Ovary (tissue), 3 donors: ENCODE data around the gene CRYBG2.

ENCODE experiments used
- POLR2A ChIP-seq: fragments of 450-650 bp; IDR thresholded peaks from one replicate; pipeline ENCODE4 v1.6.1; 2017; ENCODE audit warnings: antibody characterized with exemption, mild to moderate bottlenecking, moderate library complexity
- TF ChIP-seq, protein P1 (sequence below), 3 donors: fragments of 450-650 bp in 2 of 3; fragments of 200-600 bp in 1 of 3; IDR thresholded peaks; one replicate each; pipeline versions ENCODE4 v1.5.1 to v1.8.0; 2016 to 2022; ENCODE audit warnings: antibody characterized with exemption in 3 of 3, mild to moderate bottlenecking in 1 of 3
- donor health status: DM: no; HTN: no; CAD: no.

DNA sequence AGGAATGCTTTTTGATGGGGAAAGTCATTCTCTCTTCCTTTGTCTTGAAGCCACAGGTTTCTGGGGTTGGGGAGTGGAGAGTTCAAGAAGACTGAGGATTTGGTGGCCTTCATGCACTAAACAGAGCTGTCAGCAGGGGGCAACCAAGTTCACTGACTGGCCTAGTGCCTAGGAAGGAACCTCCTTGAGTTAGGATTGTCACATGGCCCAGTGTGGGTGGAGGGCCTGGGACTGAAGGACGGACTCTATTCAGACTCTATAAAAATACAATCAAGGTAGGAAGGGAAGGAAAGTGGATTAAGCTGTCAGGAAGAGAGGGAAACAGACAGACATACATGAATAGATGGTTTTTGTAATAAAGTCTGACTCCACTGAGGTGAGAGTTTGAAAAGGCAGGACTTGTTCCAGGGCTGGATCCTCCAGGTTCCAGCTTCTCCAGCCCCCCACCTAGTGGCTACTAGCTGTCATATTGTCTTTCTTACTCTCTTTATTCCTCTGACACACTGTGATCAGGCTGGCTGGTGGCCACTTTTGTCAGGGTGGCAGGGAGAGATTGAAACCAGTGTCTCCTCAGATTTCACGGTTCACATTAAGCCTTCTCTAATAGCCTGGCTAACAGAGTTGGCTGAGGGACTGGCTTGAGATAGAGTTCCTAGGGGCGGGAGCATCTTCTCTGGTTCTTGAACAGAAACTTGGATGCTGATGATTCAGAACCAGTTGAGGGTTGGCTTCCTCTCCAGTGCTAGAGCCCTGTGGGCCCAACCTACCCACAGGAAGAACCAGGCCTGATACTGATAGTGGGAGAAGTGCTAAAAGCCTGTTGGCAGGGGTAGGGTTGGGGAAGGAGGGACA is 78.1 kb downstream of the CRYBG2 start:
- no peak for TF ChIP-seq POLR2A
- TF ChIP-seq, protein P1, sequence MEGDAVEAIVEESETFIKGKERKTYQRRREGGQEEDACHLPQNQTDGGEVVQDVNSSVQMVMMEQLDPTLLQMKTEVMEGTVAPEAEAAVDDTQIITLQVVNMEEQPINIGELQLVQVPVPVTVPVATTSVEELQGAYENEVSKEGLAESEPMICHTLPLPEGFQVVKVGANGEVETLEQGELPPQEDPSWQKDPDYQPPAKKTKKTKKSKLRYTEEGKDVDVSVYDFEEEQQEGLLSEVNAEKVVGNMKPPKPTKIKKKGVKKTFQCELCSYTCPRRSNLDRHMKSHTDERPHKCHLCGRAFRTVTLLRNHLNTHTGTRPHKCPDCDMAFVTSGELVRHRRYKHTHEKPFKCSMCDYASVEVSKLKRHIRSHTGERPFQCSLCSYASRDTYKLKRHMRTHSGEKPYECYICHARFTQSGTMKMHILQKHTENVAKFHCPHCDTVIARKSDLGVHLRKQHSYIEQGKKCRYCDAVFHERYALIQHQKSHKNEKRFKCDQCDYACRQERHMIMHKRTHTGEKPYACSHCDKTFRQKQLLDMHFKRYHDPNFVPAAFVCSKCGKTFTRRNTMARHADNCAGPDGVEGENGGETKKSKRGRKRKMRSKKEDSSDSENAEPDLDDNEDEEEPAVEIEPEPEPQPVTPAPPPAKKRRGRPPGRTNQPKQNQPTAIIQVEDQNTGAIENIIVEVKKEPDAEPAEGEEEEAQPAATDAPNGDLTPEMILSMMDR (IDR thresholded peaks at IDR 0.05), result peak; percentile 52 to 72 (median 70)
